Fibroblast of lung (primary cell): Measurements from ENCODE around the gene ASIC4. TPM values are rescaled to one million over a fixed set of nuclear protein-coding genes. Genes with fewer than 3 reads are reported as not detected.
A peak's percentile ranks its signal among the peaks of the same experiment; 100 is the strongest.

Source experiments
- DNase-seq, 2 donors: peaks; one replicate each; pipeline versions ENCODE4 v3.0.0 to v3.0.0-alpha.2; 2010; ENCODE audit warnings: low read depth in 2 of 2
- H2AFZ ChIP-seq: 2 replicates; pipeline ENCODE4 v1.5.1; 2012; ENCODE audit warnings: low read length, control low read depth, inconsistent platforms
- H3K27ac ChIP-seq: 2 replicates; pipeline ENCODE4 v1.5.1; 2011; ENCODE audit warnings: low read length, control low read depth; ENCODE audit not compliant: insufficient read depth
- H3K27me3 ChIP-seq: 2 replicates; pipeline ENCODE4 v1.5.1; 2011; ENCODE audit warnings: mild to moderate bottlenecking, low read length; ENCODE audit not compliant: control insufficient read depth, insufficient read depth
- H3K36me3 ChIP-seq: 2 replicates; pipeline ENCODE4 v1.5.1; 2011; ENCODE audit warnings: low read length; ENCODE audit not compliant: control insufficient read depth, insufficient read depth
- H3K4me1 ChIP-seq: 2 replicates; pipeline ENCODE4 v1.5.1; 2011; ENCODE audit warnings: low read length; ENCODE audit not compliant: control insufficient read depth, insufficient read depth; ENCODE audit errors: extremely low read depth
- H3K4me2 ChIP-seq: 2 replicates; pipeline ENCODE4 v1.5.1; 2011; ENCODE audit warnings: low read length, control low read depth; ENCODE audit not compliant: insufficient read depth; ENCODE audit errors: extremely low read depth
- H3K4me3 ChIP-seq, 4 experiments: fragments of 200-600 bp in 1 of 4; sonication (generic) in 1 of 4; replicated peaks in 1 of 4; 2 replicates each; pipeline ENCODE4 v1.5.1; 2011 to 2016; ENCODE audit warnings: low read length in 4 of 4, low read depth in 3 of 4, mild to moderate bottlenecking in 3 of 4, control low read depth in 2 of 4, inconsistent platforms in 1 of 4, mixed read lengths in 1 of 4; ENCODE audit not compliant: insufficient read depth in 1 of 4; ENCODE audit errors: control extremely low read depth in 1 of 4
- H3K79me2 ChIP-seq: 2 replicates; pipeline ENCODE4 v1.5.1; 2012; ENCODE audit warnings: mild to moderate bottlenecking, low read length, inconsistent platforms; ENCODE audit not compliant: control insufficient read depth, insufficient read depth
- H3K9ac ChIP-seq: 2 replicates; pipeline ENCODE4 v1.5.1; 2011; ENCODE audit warnings: mild to moderate bottlenecking, low read length, control low read depth; ENCODE audit not compliant: insufficient read depth
- H3K9me3 ChIP-seq: 2 replicates; pipeline ENCODE4 v1.5.1; 2012; ENCODE audit warnings: low read depth, low read length; ENCODE audit not compliant: control insufficient read depth, insufficient read depth
- H4K20me1 ChIP-seq: 2 replicates; pipeline ENCODE4 v1.5.1; 2011; ENCODE audit warnings: low read length; ENCODE audit not compliant: control insufficient read depth, insufficient read depth; ENCODE audit errors: extremely low read depth
- EZH2 ChIP-seq: IDR thresholded peaks from 2 replicates; pipeline ENCODE4 v1.5.1; 2012; ENCODE audit warnings: low read length, control low read depth, mild to moderate bottlenecking; ENCODE audit errors: missing control alignments
- polyA plus RNA-seq, 2 donors: library from polyadenylated mRNA; depleted of rRNA in 1 of 2; stranded (reverse) in 1 of 2; unstranded in 1 of 2; fragments of >200 nt; gene quantifications; 2 replicates each; pipeline ENCODE4 v1.2.1, GENCODE V29; 2011 to 2012; ENCODE audit warnings: missing spikeins in 1 of 2
- total RNA-seq: library from RNA; depleted of rRNA; stranded (reverse); fragments of >200 nt; gene quantifications from 2 replicates; pipeline ENCODE4 v1.2.1, GENCODE V29; 2014
- TF ChIP-seq, protein P1 (sequence below), 2 donors: IDR thresholded peaks in 1 of 2; conservative IDR thresholded peaks in 1 of 2; 1 replicate in 1 of 2; 2 replicates in 1 of 2; pipeline ENCODE4 v1.5.1; 2011 to 2012; ENCODE audit warnings: low read length in 2 of 2, control low read depth in 1 of 2, inconsistent platforms in 1 of 2, low read depth in 1 of 2, mild to moderate bottlenecking in 1 of 2

The ASIC4 gene
- total and polyA plus RNA-seq, 2 donors (not counting 1 experiment from before 2014, with no cell fraction given) = 0.33 TPM; not detected in 1

DNA sequence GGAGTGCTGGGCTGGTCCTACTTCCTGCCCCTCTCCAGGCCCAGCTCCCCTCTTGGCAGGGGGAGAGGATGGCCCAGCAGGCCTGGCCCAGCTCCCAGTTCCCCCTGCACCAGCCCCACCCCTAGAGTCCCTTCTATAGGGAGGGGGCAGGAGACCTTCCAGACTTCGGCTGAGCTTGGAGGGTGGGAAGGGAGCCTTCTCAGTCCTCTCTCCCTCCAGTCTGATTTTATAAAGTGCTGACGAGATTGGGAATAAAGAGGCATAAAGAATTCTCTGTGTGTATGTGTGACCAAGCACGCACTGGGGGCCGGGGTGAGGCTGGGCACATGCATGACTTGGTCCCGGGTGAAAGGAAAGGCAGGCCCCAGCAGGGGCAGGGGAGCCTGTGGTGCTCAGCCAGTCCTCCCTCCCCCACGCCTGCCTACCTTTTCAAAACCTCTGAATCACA, 24.2 kb downstream of the ASIC4 start:
- no peak for TF ChIP-seq EZH2
- TF ChIP-seq, protein P1, sequence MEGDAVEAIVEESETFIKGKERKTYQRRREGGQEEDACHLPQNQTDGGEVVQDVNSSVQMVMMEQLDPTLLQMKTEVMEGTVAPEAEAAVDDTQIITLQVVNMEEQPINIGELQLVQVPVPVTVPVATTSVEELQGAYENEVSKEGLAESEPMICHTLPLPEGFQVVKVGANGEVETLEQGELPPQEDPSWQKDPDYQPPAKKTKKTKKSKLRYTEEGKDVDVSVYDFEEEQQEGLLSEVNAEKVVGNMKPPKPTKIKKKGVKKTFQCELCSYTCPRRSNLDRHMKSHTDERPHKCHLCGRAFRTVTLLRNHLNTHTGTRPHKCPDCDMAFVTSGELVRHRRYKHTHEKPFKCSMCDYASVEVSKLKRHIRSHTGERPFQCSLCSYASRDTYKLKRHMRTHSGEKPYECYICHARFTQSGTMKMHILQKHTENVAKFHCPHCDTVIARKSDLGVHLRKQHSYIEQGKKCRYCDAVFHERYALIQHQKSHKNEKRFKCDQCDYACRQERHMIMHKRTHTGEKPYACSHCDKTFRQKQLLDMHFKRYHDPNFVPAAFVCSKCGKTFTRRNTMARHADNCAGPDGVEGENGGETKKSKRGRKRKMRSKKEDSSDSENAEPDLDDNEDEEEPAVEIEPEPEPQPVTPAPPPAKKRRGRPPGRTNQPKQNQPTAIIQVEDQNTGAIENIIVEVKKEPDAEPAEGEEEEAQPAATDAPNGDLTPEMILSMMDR (conservative IDR thresholded peaks at IDR 0.05 in 1 of 2, IDR thresholded peaks at IDR 0.05 in 1 of 2; ENCODE audit: low read depth in 1 of 2, low read length in 2 of 2) = no peak
- Histone ChIP-seq H3K27me3 (peaks cover under 1% of the 10 kb centered on the region), H3K4me2 (no peak overlapping the region), H3K27ac (no peak overlapping the region), H4K20me1 (no peaks in the 10 kb centered on the region), H3K9me3 (no peaks in the 10 kb centered on the region), H2AFZ (no peak overlapping the region), H3K4me3 (no peak overlapping the region), H3K9ac (no peak overlapping the region), H3K36me3 (peaks cover 17% of the 10 kb centered on the region), H3K4me1 (peaks cover 5% of the 10 kb centered on the region), H3K79me2 (peaks cover 4% of the 10 kb centered on the region)
- DNase-seq = peak; percentile 34 to 42

- no peak overlapping the region for H3K4me2 ChIP-seq
- no peak for DNase-seq
- no peaks in the 10 kb centered on the region for H3K27me3 ChIP-seq
- peaks cover 17% of the 10 kb centered on the region for H3K36me3 ChIP-seq
- H3K9me3 ChIP-seq = no peaks in the 10 kb centered on the region
- H3K9ac ChIP-seq = no peak overlapping the region
- no peak overlapping the region for H3K27ac ChIP-seq
- TF ChIP-seq, protein P1 (conservative IDR thresholded peaks at IDR 0.05 in 1 of 2, IDR thresholded peaks at IDR 0.05 in 1 of 2; ENCODE audit: low read depth in 1 of 2, low read length in 2 of 2) = no peak
- TF ChIP-seq EZH2 = no peak
- no peaks in the 10 kb centered on the region for H4K20me1 ChIP-seq
- H3K4me3 ChIP-seq = no peak overlapping the region
- peaks cover 5% of the 10 kb centered on the region for H3K4me1 ChIP-seq
- peaks cover 4% of the 10 kb centered on the region for H3K79me2 ChIP-seq
- no peak overlapping the region for H2AFZ ChIP-seq
Measured at GRCh38 chr2:219538956-219539788, 24.9 kb downstream of the ASIC4 start.

- Histone ChIP-seq H3K9me3 (no peaks in the 10 kb centered on the region), H2AFZ (no peak overlapping the region), H3K4me3 (no peak overlapping the region), H3K79me2 (peaks cover 4% of the 10 kb centered on the region), H4K20me1 (no peaks in the 10 kb centered on the region), H3K9ac (no peak overlapping the region), H3K36me3 (peaks cover 17% of the 10 kb centered on the region), H3K4me1 (peaks cover 5% of the 10 kb centered on the region), H3K27me3 (no peaks in the 10 kb centered on the region), H3K4me2 (no peak overlapping the region), H3K27ac (no peak overlapping the region)
- DNase-seq = no peak
- TF ChIP-seq, protein P1 (conservative IDR thresholded peaks at IDR 0.05 in 1 of 2, IDR thresholded peaks at IDR 0.05 in 1 of 2; ENCODE audit: low read depth in 1 of 2, low read length in 2 of 2) = no peak
- no peak for TF ChIP-seq EZH2
Measured at GRCh38 chr2:219539926-219540678, 25.8 kb downstream of the ASIC4 start.
